Sigmoid colon (tissue), 7 donors: ENCODE data around the gene KLHDC7B. TPM values are rescaled to one million over a fixed set of nuclear protein-coding genes. Genes with fewer than 3 reads are reported as not detected.

ENCODE experiments used
- DNase-seq: peaks from one replicate; pipeline ENCODE4 v3.0.0-alpha.2; 2019
- H3K27ac ChIP-seq, 4 donors: fragments of 200-600 bp; sonication (generic); one replicate each; pipeline ENCODE4 v1.5.1; 2016 to 2019; ENCODE audit warnings: mild to moderate bottlenecking in 1 of 4
- H3K27me3 ChIP-seq, 3 donors: fragments of 200-600 bp; sonication (generic); one replicate each; pipeline ENCODE4 v1.5.1; 2019; ENCODE audit warnings: mild to moderate bottlenecking in 1 of 3
- H3K36me3 ChIP-seq, 4 donors: fragments of 200-600 bp; sonication (generic); one replicate each; pipeline ENCODE4 v1.5.1; 2016 to 2019
- H3K4me1 ChIP-seq, 4 donors: fragments of 200-600 bp; sonication (generic); one replicate each; pipeline ENCODE4 v1.5.1; 2017 to 2019
- H3K4me3 ChIP-seq, 4 donors: fragments of 200-600 bp; sonication (generic); one replicate each; pipeline ENCODE4 v1.5.1; 2017 to 2019; ENCODE audit warnings: mild to moderate bottlenecking in 2 of 4, moderate library complexity in 1 of 4
- H3K9me3 ChIP-seq, 4 donors: fragments of 200-600 bp in 3 of 4; sonication (generic) in 3 of 4; one replicate each; pipeline versions ENCODE4 v1.5.1 to v1.6.1; 2013 to 2019
- CTCF ChIP-seq, 4 experiments: fragments of 450-650 bp in 3 of 4; fragments of 200-600 bp in 1 of 4; IDR thresholded peaks; one replicate each; pipeline ENCODE4 v1.5.1; 2016 to 2019; ENCODE audit warnings: antibody characterized with exemption in 4 of 4, mild to moderate bottlenecking in 3 of 4, moderate library complexity in 2 of 4
- EP300 ChIP-seq, 4 donors: sonication (generic); formaldehyde crosslinking; IDR thresholded peaks; one replicate each; pipeline ENCODE4 v1.6.1; 2017; ENCODE audit warnings: antibody characterized with exemption in 4 of 4
- POLR2A ChIP-seq, 2 donors: fragments of 450-650 bp; IDR thresholded peaks; one replicate each; pipeline ENCODE4 v1.6.1; 2016; ENCODE audit warnings: antibody characterized with exemption in 2 of 2, mild to moderate bottlenecking in 2 of 2, moderate library complexity in 2 of 2
- POLR2AphosphoS5 ChIP-seq, 4 donors: sonication (generic); formaldehyde crosslinking; IDR thresholded peaks; one replicate each; pipeline ENCODE4 v1.6.1; 2017; ENCODE audit warnings: antibody characterized with exemption in 4 of 4
- WGBS, 2 donors: extraction: QIAGEN DNeasy Blood & Tissue Kit; methylation state at CpG; one replicate each; pipeline ENCODE4 v1.1.7; 2013; 5-methylcytosine and 5-hydroxymethylcytosine counted together
- intact Hi-C: fragments of 100-400 bp; cut with DNase I; formaldehyde crosslinking; loops from one replicate; pipeline ENCODE4 v1.15.1; 2023
- polyA plus RNA-seq, 3 donors: library from polyadenylated mRNA; stranded (reverse); fragments of 200-250 nt; gene quantifications; one replicate each; pipeline ENCODE4 v1.2.3, GENCODE V29; 2013
- total RNA-seq, 4 donors: library from RNA; depleted of rRNA; stranded (reverse); fragments of >200 nt; gene quantifications; one replicate each; pipeline ENCODE4 v1.1.0, GENCODE V29; 2016
- donor health status: healthy with polysubstance abuse.
- donor health status: Bipolar disorder and iron deficiency.
- donor health status: healthy.

Gene KLHDC7B
- total and polyA plus RNA-seq, 7 donors: 2.0 TPM; not detected in 6

GRCh38 chr22:50529416-50529896 is 16.2 kb upstream of the KLHDC7B start:
- Histone ChIP-seq H3K4me1 (peaks cover 0 to 68% (median 53%) of the 10 kb centered on the region in 4 donors), H3K9me3 (no peaks in the 10 kb centered on the region), H3K27ac (peak overlapping the region; percentile 73 to 93 (median 81)), H3K4me3 (peak overlapping the region; percentile 24 to 54 (median 50)), H3K36me3 (no peaks in the 10 kb centered on the region), H3K27me3 (peaks cover 33 to 58% (median 52%) of the 10 kb centered on the region in 3 donors)
- TF ChIP-seq POLR2A (IDR thresholded peaks at IDR 0.05) (no peak), EP300 (IDR thresholded peaks at IDR 0.05) (no peak), CTCF (IDR thresholded peaks at IDR 0.05) (no peak), POLR2AphosphoS5 (IDR thresholded peaks at IDR 0.05) (no peak)
- 20 to 23% methylated on average over 50 of the region's 50 CpGs for WGBS, 2 donors
- intact Hi-C loops: loop anchor here (5.0 kb wide), 3 partner anchors 33 to 282 kb away; partner anchors contain the start of genes ARSA, SYCE3 and TUBGCP6
- no peak for DNase-seq

DNA sequence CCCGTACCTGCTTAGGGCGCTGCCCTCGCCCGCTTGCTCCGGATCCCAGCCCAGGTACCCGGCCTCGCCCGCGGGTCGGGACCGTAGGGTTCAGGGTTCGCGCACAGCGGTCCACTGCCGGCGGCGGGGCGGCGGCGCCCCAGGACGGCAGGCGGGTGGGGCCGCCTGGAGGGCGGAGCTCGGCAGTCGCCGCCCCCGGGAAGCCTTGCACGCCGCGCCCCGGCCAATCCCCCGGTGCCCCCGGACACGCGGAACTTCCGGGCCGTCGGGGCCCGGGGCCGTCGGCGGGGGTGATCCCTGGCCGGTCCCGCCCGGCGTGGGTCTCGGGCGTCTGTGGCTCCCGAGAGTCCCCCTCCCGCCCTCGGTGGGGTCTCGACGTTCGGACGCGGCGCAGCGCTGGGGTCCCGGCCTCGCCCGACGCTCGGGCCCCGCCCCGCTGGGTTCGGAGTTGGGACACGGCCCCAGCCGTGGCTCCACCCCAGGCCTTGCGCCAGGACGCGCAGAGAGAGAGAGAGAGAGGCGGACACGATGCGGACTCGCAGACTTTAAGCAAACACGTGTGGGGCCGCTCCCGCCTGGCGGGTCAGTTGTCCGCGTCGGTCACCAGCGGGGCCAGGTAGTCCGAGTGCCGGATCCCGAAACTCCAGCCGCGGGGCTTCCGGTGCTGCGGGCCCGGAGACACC is 15.7 kb upstream of the KLHDC7B start, which contains the start of gene TYMP:
TYMP (minus strand) TSS at position 116 of the 683 bp plus-strand sequence. CDS start 303 bp downstream, outside the sequence.
- peaks cover 0 to 62% (median 47%) of the 10 kb centered on the region in 4 donors for H3K4me1 ChIP-seq
- DNase-seq: peak; percentile 93
- WGBS, 2 donors: 0 to 1% methylated on average over 92 of the region's 92 CpGs
- peak within 1 kb of the TSS; percentile 39 to 54 (median 50) for H3K4me3 ChIP-seq
- H3K27ac ChIP-seq: peak within 1 kb of the TSS; percentile 73 to 93 (median 81)
- H3K27me3 ChIP-seq: peaks cover 33 to 64% (median 57%) of the 10 kb centered on the region in 3 donors
- H3K9me3 ChIP-seq: no peaks in the 10 kb centered on the region
- intact Hi-C loops: loop anchor here (5.0 kb wide), 3 partner anchors 32 to 283 kb away; partner anchors contain the start of genes ARSA, SYCE3 and TUBGCP6
- TF ChIP-seq EP300 (IDR thresholded peaks at IDR 0.05) (no peak), POLR2AphosphoS5 (IDR thresholded peaks at IDR 0.05) (peak; percentile 65 to 75 (median 69)), CTCF (IDR thresholded peaks at IDR 0.05) (no peak), POLR2A (IDR thresholded peaks at IDR 0.05) (peak in 1 of 2 donors; percentile 45)
- H3K36me3 ChIP-seq: no peaks in the 10 kb centered on the region

GRCh38 chr22:50530580-50530876 is 15.2 kb upstream of the KLHDC7B start:
- intact Hi-C loops: no loop called here
- Histone ChIP-seq H3K9me3 (no peaks in the 10 kb centered on the region), H3K4me1 (peaks cover 0 to 61% (median 45%) of the 10 kb centered on the region in 4 donors), H3K27me3 (peaks cover 33 to 69% (median 62%) of the 10 kb centered on the region in 3 donors), H3K36me3 (no peaks in the 10 kb centered on the region), H3K27ac (peak overlapping the region; percentile 73 to 93 (median 81)), H3K4me3 (peak overlapping the region; percentile 39 to 54 (median 50))
- TF ChIP-seq POLR2A (IDR thresholded peaks at IDR 0.05) (no peak), CTCF (IDR thresholded peaks at IDR 0.05) (no peak), EP300 (IDR thresholded peaks at IDR 0.05) (no peak), POLR2AphosphoS5 (IDR thresholded peaks at IDR 0.05) (no peak)
- WGBS, 2 donors: 1% methylated on average over 21 of the region's 21 CpGs
- peak; percentile 84 for DNase-seq

- 1 to 2% methylated on average over 53 of the region's 53 CpGs for WGBS, 2 donors
- peak; percentile 94 for DNase-seq
Measured at GRCh38 chr22:50530877-50531545, 14.7 kb upstream of the KLHDC7B start.

More at GRCh38 chr22:50530877-50531545, 14.7 kb upstream of the KLHDC7B start:
- intact Hi-C loops: no loop called here
- peak overlapping the region; percentile 73 to 93 (median 81) for H3K27ac ChIP-seq
- peak overlapping the region; percentile 39 to 54 (median 50) for H3K4me3 ChIP-seq
- TF ChIP-seq POLR2A (IDR thresholded peaks at IDR 0.05) (peak; percentile 44 to 71), CTCF (IDR thresholded peaks at IDR 0.05) (no peak), POLR2AphosphoS5 (IDR thresholded peaks at IDR 0.05) (peak; percentile 68 to 90 (median 73)), EP300 (IDR thresholded peaks at IDR 0.05) (no peak)
- peaks cover 33 to 74% (median 63%) of the 10 kb centered on the region in 3 donors for H3K27me3 ChIP-seq
- peaks cover 0 to 57% (median 45%) of the 10 kb centered on the region in 4 donors for H3K4me1 ChIP-seq
- H3K9me3 ChIP-seq: no peaks in the 10 kb centered on the region
- no peaks in the 10 kb centered on the region for H3K36me3 ChIP-seq
